GM19193 (cell line): Measurements from ENCODE around the gene PLOD1.

Source experiments
- POLR2A ChIP-seq: IDR thresholded peaks from 4 replicates; pipeline ENCODE4 v1.6.1; 2011; ENCODE audit not compliant: insufficient read depth, insufficient read length; ENCODE audit errors: extremely low read depth

Gene PLOD1

GRCh38 chr1:11934302-11935056 lies at the start of gene PLOD1:
TSS of gene PLOD1 (plus strand) at chr1:11934717. CDS start at chr1:11934780, 63 bp downstream.
- peak; percentile 78 for TF ChIP-seq POLR2A

GRCh38 chr1:11885916-11886315 lies 48.6 kb upstream of the PLOD1 start:
- TF ChIP-seq POLR2A, result no peak

- TF ChIP-seq POLR2A, result no peak
Observed at GRCh38 chr1:11886986-11887665, 47.4 kb upstream of the PLOD1 start.

- TF ChIP-seq POLR2A, result no peak
Observed at GRCh38 chr1:11887666-11888007, 46.9 kb upstream of the PLOD1 start.

GRCh38 chr1:11888206-11888876 lies 46.2 kb upstream of the PLOD1 start:
- no peak for TF ChIP-seq POLR2A

- TF ChIP-seq POLR2A, result no peak
Observed at GRCh38 chr1:11888877-11889208, 45.7 kb upstream of the PLOD1 start.

- TF ChIP-seq POLR2A, result no peak
Observed at GRCh38 chr1:11891433-11892186, 42.9 kb upstream of the PLOD1 start.

- no peak for TF ChIP-seq POLR2A
Observed at GRCh38 chr1:11893907-11894251, 40.6 kb upstream of the PLOD1 start.

GRCh38 chr1:11898086-11898785 lies 36.3 kb upstream of the PLOD1 start:
- no peak for TF ChIP-seq POLR2A

- TF ChIP-seq POLR2A, result no peak
Observed at GRCh38 chr1:11898831-11899467, 35.6 kb upstream of the PLOD1 start.

- TF ChIP-seq POLR2A, result no peak
Observed at GRCh38 chr1:11903210-11903609, 31.3 kb upstream of the PLOD1 start.

- no peak for TF ChIP-seq POLR2A
Observed at GRCh38 chr1:11904978-11905377, 29.5 kb upstream of the PLOD1 start.

GRCh38 chr1:11906870-11907269 lies 27.6 kb upstream of the PLOD1 start:
- TF ChIP-seq POLR2A, result no peak
